Spleen (tissue), 11 donors: Measurements from ENCODE around the gene GSDMA. TPM values are rescaled to one million over a fixed set of nuclear protein-coding genes. Genes with fewer than 3 reads are reported as not detected.

Source experiments
- DNase-seq: peaks from one replicate; pipeline ENCODE4 v3.0.0-alpha.2; 2020
- H3K27ac ChIP-seq, 8 donors: fragments of 200-600 bp; sonication (generic) in 7 of 8; 1 replicate in 4 of 8; 2 replicates in 4 of 8; pipeline versions ENCODE4 v1.5.0 to v1.8.0; 2016 to 2021; ENCODE audit warnings: inconsistent platforms in 4 of 8, mild to moderate bottlenecking in 4 of 8, moderate library complexity in 1 of 8
- H3K27me3 ChIP-seq, 7 donors: fragments of 200-600 bp; sonication (generic) in 6 of 7; replicated peaks in 1 of 7; 1 replicate in 4 of 7; 2 replicates in 3 of 7; pipeline versions ENCODE4 v1.5.0 to v1.8.0; 2016 to 2021; ENCODE audit warnings: inconsistent platforms in 3 of 7, mild to moderate bottlenecking in 1 of 7
- H3K36me3 ChIP-seq, 6 donors: fragments of 200-600 bp; sonication (generic) in 5 of 6; 1 replicate in 4 of 6; 2 replicates in 2 of 6; pipeline versions ENCODE4 v1.5.0 to v1.8.0; 2016 to 2021; ENCODE audit warnings: inconsistent platforms in 2 of 6
- H3K4me1 ChIP-seq, 6 donors: fragments of 200-600 bp; sonication (generic) in 5 of 6; 1 replicate in 3 of 6; 2 replicates in 3 of 6; pipeline versions ENCODE4 v1.5.0 to v1.8.0; 2016 to 2021; ENCODE audit warnings: inconsistent platforms in 3 of 6
- H3K4me3 ChIP-seq, 8 donors: fragments of 200-600 bp; sonication (generic) in 7 of 8; 1 replicate in 4 of 8; 2 replicates in 4 of 8; pipeline versions ENCODE4 v1.5.0 to v1.8.0; 2016 to 2021; ENCODE audit warnings: inconsistent platforms in 4 of 8, mild to moderate bottlenecking in 4 of 8, moderate library complexity in 2 of 8
- H3K9me3 ChIP-seq, 8 donors: fragments of 200-600 bp; sonication (generic) in 7 of 8; 1 replicate in 4 of 8; 2 replicates in 4 of 8; pipeline versions ENCODE4 v1.5.0 to v1.8.0; 2016 to 2021; ENCODE audit warnings: inconsistent platforms in 4 of 8
- CTCF ChIP-seq, 11 experiments: fragments of 200-600 bp in 7 of 11; fragments of 450-650 bp in 4 of 11; sonication (generic) in 4 of 11; IDR thresholded peaks in 8 of 11; conservative IDR thresholded peaks in 3 of 11; 1 replicate in 7 of 11; 2 replicates in 4 of 11; pipeline versions ENCODE4 v1.4.0 to v1.8.0; 2016 to 2021; ENCODE audit warnings: antibody characterized with exemption in 11 of 11, inconsistent platforms in 4 of 11, mild to moderate bottlenecking in 1 of 11
- POLR2A ChIP-seq, 3 donors: fragments of 450-650 bp; IDR thresholded peaks; one replicate each; pipeline ENCODE4 v1.5.1; 2017; ENCODE audit warnings: antibody characterized with exemption in 3 of 3, mild to moderate bottlenecking in 1 of 3
- POLR2AphosphoS5 ChIP-seq, 3 donors: sonication (generic); formaldehyde crosslinking; IDR thresholded peaks; one replicate each; pipeline ENCODE4 v1.5.1; 2017; ENCODE audit warnings: antibody characterized with exemption in 3 of 3
- WGBS, 5 donors: extraction: QIAGEN DNeasy Blood & Tissue Kit in 3 of 5; methylation state at CpG; one replicate each; pipeline versions ENCODE4 v1.1.5 to v1.1.7; 2013 to 2018; 5-methylcytosine and 5-hydroxymethylcytosine counted together
- intact Hi-C: fragments of 100-400 bp; cut with DNase I; formaldehyde crosslinking; loops from one replicate; pipeline ENCODE4 v1.15.0; 2023; ENCODE audit warnings: low total_unique reads
- polyA plus RNA-seq, 3 donors: library from polyadenylated mRNA; stranded (reverse); fragments of 200-250 nt; gene quantifications; one replicate each; pipeline ENCODE4 v1.2.1, GENCODE V29; 2013
- total RNA-seq, 7 donors: library from RNA; depleted of rRNA in 3 of 7; stranded (reverse); fragments of >200 nt in 3 of 7; fragmentation: NEBNext Ultra II Directional in 4 of 7; extraction: Animal tissue kit (Norgen Biotek cat#: 25700) in 4 of 7; gene quantifications; one replicate each; pipeline versions ENCODE4 v1.1.0 to v1.2.1, GENCODE V29; 2016 to 2021
- donor health status: healthy with polysubstance abuse.
- donor health status: DM: no; HTN: no; CAD: no; lungs with moderate emphysema.
- donor health status: DM: no; HTN: no; CAD: no.
- donor health status: Bipolar disorder and iron deficiency.
- donor health status: healthy.
- donor health status: DM: no; HTN: no; CAD: no.
- donor health status: DM: yes; HTN: yes; CAD: no.

Gene GSDMA
- total and polyA plus RNA-seq, 10 donors: 0.07 to 1.2 (median 0.41) TPM; not detected in 3

GRCh38 chr17:39981766-39982375 lies 19.1 kb downstream of the GSDMA start:
- WGBS, 5 donors: 11 to 21% (median 13%) methylated on average over 7 of the region's 7 CpGs
- Histone ChIP-seq H3K27me3 (no peaks in the 10 kb centered on the region), H3K9me3 (no peaks in the 10 kb centered on the region), H3K27ac (peak overlapping the region in 6 of 8 donors; percentile 17 to 98 (median 95)), H3K4me1 (peaks cover 17 to 57% (median 34%) of the 10 kb centered on the region in 6 donors), H3K36me3 (peaks cover 3 to 35% (median 29%) of the 10 kb centered on the region in 6 donors), H3K4me3 (peak overlapping the region; percentile 67 to 95 (median 87))
- intact Hi-C loops: no loop called here
- no peak for TF ChIP-seq CTCF (IDR thresholded peaks at IDR 0.05 in 8 of 11, conservative IDR thresholded peaks at IDR 0.05 in 3 of 11)
- TF ChIP-seq POLR2AphosphoS5 (IDR thresholded peaks at IDR 0.05): no peak
- TF ChIP-seq POLR2A (IDR thresholded peaks at IDR 0.05): no peak
- no peak for DNase-seq

- Histone ChIP-seq H3K36me3 (peaks cover 13 to 99% (median 92%) of the 10 kb centered on the region in 6 donors), H3K4me1 (peaks cover 0 to 34% (median 3%) of the 10 kb centered on the region in 6 donors), H3K27ac (peak overlapping the region in 1 of 8 donors; percentile 1), H3K27me3 (no peaks in the 10 kb centered on the region), H3K9me3 (no peaks in the 10 kb centered on the region), H3K4me3 (no peak overlapping the region)
- WGBS, 5 donors: 83 to 91% (median 86%) methylated on average over 11 of the region's 11 CpGs
- TF ChIP-seq CTCF (IDR thresholded peaks at IDR 0.05 in 8 of 11, conservative IDR thresholded peaks at IDR 0.05 in 3 of 11) (no peak), POLR2AphosphoS5 (IDR thresholded peaks at IDR 0.05) (no peak), POLR2A (IDR thresholded peaks at IDR 0.05) (no peak)
- intact Hi-C loops: no loop called here
- no peak for DNase-seq
Observed at GRCh38 chr17:39988206-39988810, 25.5 kb downstream of the GSDMA start.

GRCh38 chr17:39994448-39994847 lies 31.6 kb downstream of the GSDMA start:
- no peak overlapping the region for H3K27ac ChIP-seq
- 91 to 97% (median 95%) methylated on average over 7 to 11 of the region's 11 CpGs for WGBS, 5 donors
- H3K9me3 ChIP-seq: no peaks in the 10 kb centered on the region
- H3K27me3 ChIP-seq: no peaks in the 10 kb centered on the region
- peaks cover 0 to 10% (median 0%) of the 10 kb centered on the region in 6 donors for H3K4me1 ChIP-seq
- peaks cover 15 to 97% (median 92%) of the 10 kb centered on the region in 6 donors for H3K36me3 ChIP-seq
- no peak for DNase-seq
- TF ChIP-seq POLR2AphosphoS5 (IDR thresholded peaks at IDR 0.05): no peak
- TF ChIP-seq POLR2A (IDR thresholded peaks at IDR 0.05): no peak
- TF ChIP-seq CTCF (IDR thresholded peaks at IDR 0.05 in 8 of 11, conservative IDR thresholded peaks at IDR 0.05 in 3 of 11): no peak
- intact Hi-C loops: no loop called here
- H3K4me3 ChIP-seq: no peak overlapping the region

GRCh38 chr17:39995438-39995837 lies 32.6 kb downstream of the GSDMA start:
- intact Hi-C loops: no loop called here
- 95 to 98% (median 97%) methylated on average over 6 of the region's 6 CpGs for WGBS, 5 donors
- no peaks in the 10 kb centered on the region for H3K27me3 ChIP-seq
- TF ChIP-seq CTCF (IDR thresholded peaks at IDR 0.05 in 8 of 11, conservative IDR thresholded peaks at IDR 0.05 in 3 of 11) (no peak), POLR2AphosphoS5 (IDR thresholded peaks at IDR 0.05) (peak in 1 of 3 donors; percentile 11), POLR2A (IDR thresholded peaks at IDR 0.05) (no peak)
- no peaks in the 10 kb centered on the region for H3K9me3 ChIP-seq
- H3K4me3 ChIP-seq: no peak overlapping the region
- DNase-seq: no peak
- no peak overlapping the region for H3K27ac ChIP-seq
- peaks cover 0 to 10% (median 0%) of the 10 kb centered on the region in 6 donors for H3K4me1 ChIP-seq
- H3K36me3 ChIP-seq: peaks cover 8 to 87% (median 82%) of the 10 kb centered on the region in 6 donors
